ENCODE measurements around the gene SLC5A10.

GRCh38 chr17:18966831-18967624 is 15.1 kb downstream of the SLC5A10 start:
- TF ChIP-seq CTCF (IDR thresholded peaks at IDR 0.05; ENCODE audit: low read length) = no peak
- no peak for TF ChIP-seq EZH2 (optimal IDR thresholded peaks at IDR 0.05; ENCODE audit: low read depth, low read length)
- no peak for TF ChIP-seq EZH2phosphoT487 (IDR thresholded peaks at IDR 0.05; ENCODE audit: low read length)
